A549 treated with ZK216348 at 1 μM for 4 hours (cell line): Measurements from ENCODE around the gene DHPS. TPM values are rescaled to one million over a fixed set of nuclear protein-coding genes. Genes with fewer than 3 reads are reported as not detected.

Source experiments
- total RNA-seq: library from RNA; stranded (reverse); fragments of 200-300 nt; extraction: Qiagen RNA extraction; gene quantifications from 5 replicates; pipeline ENCODE4 v1.2.3, GENCODE V29; 2022; ENCODE audit warnings: low read depth

The DHPS gene
- 29.3 to 58.1 TPM (median 49.9 TPM) in 5 replicates for total RNA-seq

DNA sequence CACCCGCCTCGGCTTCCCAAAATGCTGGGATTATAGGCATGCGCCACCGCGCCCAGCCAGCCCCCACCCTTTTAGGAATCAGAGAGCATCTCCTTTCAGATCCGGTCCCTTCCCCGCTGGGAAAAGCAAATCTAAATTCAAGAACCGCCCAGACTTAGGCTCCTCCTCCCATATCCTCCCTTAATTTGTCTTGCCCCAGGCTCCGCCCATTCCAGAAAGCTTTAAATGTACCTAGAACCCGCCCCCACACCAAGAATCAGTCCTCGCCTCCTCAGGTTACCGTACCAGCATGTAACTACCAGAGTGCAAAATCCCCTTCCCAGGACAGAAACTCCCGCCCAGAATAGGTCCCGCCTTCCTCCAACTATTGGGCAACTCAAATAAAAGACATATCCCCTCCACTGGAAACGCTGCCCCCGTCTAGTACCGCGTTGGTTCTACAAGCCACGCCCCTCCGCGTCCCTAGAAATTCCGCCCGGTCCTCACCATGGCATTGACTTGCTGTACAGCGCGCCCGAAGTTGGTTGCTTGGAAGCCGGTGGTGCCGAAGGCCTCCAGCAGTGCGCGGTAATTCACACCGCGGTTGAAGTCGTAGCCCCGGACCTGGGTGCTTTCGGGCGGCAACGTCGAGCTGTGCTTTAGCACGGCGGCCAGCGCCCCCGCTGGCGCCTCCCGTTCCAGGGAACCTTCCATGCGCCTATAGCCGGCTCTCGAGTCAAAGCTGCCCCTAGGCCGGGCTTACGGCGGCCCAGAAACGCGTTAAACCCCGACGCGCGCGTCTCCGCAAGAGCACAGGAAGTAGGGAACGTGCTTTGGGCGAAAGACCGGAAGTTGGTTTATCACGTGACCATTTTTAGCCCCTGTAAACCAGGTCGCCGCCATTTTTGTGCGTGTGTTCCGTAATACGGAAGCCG lies at the start of gene DHPS:
Gene DHPS (minus strand): TSS at position 807 of the 914 bp plus-strand sequence. CDS start 114 bp downstream, at position 693.

DNA sequence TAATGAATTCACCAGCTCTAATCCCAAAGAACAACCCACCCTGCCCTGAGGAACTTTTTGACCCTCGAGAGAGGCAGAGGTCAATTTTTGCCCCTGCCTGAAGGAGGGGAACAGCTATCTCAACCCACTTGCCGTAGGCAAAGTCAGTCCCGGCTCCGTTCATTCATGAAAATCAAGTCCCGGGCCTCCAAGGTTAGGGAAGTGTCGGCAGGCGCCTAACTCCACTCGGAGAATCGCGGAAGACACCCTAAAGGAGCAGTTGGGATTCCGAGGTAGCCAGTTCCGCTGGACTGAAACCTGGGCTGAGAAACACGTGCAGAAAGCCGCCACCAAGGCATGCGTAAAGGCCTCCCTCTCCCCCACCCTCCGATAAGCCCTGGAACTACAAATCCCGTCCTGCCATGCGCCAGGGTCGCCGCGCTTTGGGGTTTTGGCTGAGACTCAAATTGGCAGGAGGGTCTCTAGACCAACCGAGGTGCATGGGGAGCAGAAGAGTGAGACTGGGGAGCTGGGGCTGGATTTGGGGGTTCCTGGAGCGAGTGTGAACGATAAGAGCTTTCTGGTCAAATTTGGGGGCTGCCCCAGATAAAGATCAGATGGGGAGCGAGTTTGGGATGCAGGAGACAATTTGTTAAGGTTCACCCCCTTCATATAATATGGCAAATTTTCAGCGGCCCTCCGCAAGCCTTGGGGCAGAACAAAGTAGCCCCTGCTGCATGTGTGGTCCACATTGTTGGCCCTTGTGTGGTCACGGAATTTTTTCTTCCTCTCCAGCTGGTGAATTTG lies 42.2 kb upstream of the DHPS start, which contains the start of gene TNPO2:
Gene TNPO2 (minus strand): TSS at position 292 of the 786 bp plus-strand sequence. CDS start 2,955 bp downstream, outside the sequence.

DNA sequence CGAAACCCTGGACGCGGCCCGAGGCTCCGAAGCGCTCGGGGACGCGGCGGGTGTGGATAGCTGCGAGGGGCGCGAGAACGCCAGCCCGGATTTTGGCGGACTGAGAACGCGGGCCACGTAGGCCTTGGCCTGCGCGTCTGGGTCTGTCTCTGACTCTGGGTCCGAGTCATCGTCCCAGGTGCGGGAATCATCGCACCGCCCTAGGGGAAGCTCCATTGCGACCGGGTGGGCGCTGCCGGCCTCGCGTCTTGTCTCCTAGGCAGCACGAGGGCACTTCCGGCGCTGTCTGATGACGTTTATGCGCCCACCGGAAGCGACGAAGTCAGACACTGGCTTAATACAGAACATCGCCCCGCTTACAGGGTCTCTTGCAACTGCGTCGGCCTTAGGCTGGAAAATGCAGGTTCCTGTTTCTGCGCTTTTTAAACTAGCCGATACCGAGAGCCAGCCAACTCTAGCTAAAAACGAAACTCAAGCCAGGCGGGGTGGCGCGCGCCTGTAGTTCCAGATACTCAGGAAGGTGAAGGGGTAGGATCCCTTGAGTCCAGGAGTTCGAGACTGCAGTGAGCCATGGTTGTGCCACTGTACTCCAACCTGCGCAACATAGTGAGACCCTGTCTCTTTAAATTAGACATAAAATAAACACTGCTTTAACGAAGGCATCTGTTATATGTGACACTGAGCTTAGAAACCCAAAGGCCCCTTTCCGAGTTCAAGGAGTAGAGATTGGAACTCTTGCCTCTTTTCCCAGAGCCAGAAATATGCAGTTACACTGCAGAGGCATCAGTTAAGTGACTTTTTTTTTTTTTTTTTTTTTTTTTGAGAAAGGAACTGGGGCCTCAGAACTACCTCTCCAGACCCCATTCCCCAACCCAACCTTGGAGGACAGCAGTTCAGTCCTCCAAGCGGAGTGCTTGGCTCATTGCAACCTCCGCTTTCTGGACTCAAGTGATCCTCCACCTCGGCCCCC lies 15.0 kb upstream of the DHPS start, which contains the start of gene FBXW9:
Gene FBXW9 (minus strand): TSS at position 266 of the 970 bp plus-strand sequence. CDS start 50 bp downstream, at position 216.

DNA sequence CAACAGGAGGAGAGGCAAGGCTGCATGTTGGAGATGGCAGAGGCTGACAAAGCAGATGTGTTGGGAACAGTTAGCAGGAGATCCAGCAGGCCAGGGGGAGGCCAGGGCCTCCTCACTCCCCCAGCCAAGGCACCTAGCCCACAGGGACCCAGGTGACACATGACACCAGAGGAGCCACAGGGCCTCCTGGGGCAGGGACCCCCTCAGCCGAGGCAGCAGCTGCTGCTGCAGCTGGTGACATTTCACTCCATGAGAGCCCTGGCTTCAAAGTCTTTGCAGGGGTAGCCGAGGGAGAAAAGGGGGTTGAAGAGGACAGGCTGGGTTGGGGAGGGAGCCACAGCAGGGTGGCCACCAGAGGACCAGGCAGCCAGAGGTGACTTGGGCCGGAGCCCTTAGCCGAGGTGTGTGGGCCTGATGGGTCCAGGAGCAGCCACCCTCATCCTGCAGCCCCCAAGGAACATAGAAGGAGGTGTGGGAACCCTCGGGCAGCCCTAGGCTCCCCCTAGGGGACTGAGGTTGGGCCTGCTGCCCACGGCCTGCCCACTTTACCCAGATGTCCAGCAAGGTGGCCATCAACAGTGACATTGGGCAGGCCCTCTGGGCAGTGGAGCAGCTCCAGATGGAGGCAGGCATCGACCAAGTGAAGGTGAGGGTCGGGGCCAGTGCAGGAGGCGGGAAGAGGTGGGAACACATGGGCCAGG lies 6.0 kb upstream of the DHPS start, which contains the start of gene GNG14:
Gene GNG14 (plus strand): TSS at position 503 of the 701 bp plus-strand sequence. CDS start 51 bp downstream, at position 554.

DNA sequence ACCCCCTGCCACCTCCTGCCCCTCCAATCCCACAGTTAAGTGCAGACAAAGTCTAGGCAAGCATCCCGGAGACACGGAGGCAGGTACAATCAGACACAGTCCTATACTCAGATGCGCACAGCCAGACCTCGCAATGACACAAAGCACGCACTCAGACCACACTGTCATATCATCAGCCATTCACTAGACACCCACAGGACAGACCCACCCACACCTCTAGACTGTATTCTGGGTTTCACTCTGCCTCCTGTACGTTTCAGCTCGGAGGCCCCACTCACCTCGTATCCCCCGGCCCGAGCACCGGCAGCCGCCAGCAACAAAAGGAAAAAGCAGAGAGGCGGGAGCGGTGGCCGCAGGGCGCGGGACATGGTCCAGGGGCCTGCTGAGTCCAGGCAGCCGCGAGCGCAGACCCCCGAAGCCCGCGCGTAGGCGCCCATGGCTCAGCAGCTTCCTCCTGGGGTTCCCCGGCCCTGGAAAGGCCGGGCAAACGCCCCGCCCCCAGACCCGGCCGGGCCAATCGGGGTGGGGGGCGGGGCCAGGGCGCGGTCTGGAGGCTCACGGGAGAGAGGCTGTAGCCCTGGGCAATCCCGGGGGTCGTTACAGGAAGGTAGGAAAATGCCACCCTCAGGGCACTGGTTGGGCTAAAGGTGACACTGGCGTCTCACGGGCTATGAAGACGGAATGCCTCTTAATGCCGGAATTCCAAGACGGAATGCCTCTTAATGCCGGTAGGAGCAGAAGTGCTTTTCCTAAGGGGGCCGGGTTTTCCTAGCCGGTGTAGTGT lies 15.2 kb downstream of the DHPS start, which contains the start of the genes MAN2B1 and WDR83:
Gene MAN2B1 (minus strand): TSS at position 478 of the 784 bp plus-strand sequence. CDS start 41 bp downstream, at position 437.
Gene WDR83 (plus strand): TSS at position 543 of the 784 bp plus-strand sequence. CDS start 2,984 bp downstream, outside the sequence.

Other genes starting within 250 kb of the DHPS start
- 0.85 to 1.6 TPM (median 1.1 TPM) in 5 replicates for gene ZNF443, start 240.9 kb downstream of the DHPS start, total RNA-seq
- not detected in 5 replicates for gene ZNF709, start 197.1 kb downstream of the DHPS start, total RNA-seq
- gene ZNF564, start 130.4 kb downstream of the DHPS start, total RNA-seq, result 1.8 to 2.6 TPM (median 2.0 TPM) in 5 replicates
- gene ZNF490, start 71.1 kb downstream of the DHPS start, total RNA-seq, result 0.49 to 1.3 TPM (median 0.65 TPM) in 5 replicates
- 3.9 to 5.7 TPM (median 4.9 TPM) in 5 replicates for gene ZNF791, start 71.0 kb downstream of the DHPS start, total RNA-seq
- gene MAN2B1, start 15.1 kb downstream of the DHPS start, total RNA-seq, result 12.3 to 25.9 TPM (median 21.0 TPM) in 5 replicates
- gene WDR83, start 15.1 kb downstream of the DHPS start, total RNA-seq, result 8.8 to 11.9 TPM (median 11.3 TPM) in 5 replicates
- gene GNG14, start 6.1 kb upstream of the DHPS start, total RNA-seq, result not detected in 5 replicates
- gene FBXW9, start 14.8 kb upstream of the DHPS start, total RNA-seq, result 7.7 to 13.8 TPM (median 12.2 TPM) in 5 replicates
- gene TNPO2, start 42.1 kb upstream of the DHPS start, total RNA-seq, result 24.7 to 40.2 TPM (median 36.9 TPM) in 5 replicates
- gene TRIR, start 52.8 kb upstream of the DHPS start, total RNA-seq, result 146 to 249 TPM (median 219 TPM) in 5 replicates
- 63.4 to 104 TPM (median 94.9 TPM) in 5 replicates for gene GET3, start 55.6 kb upstream of the DHPS start, total RNA-seq
- gene BEST2, start 69.9 kb upstream of the DHPS start, total RNA-seq, result 0.47 to 0.85 TPM (median 0.62 TPM) in 5 replicates
- 4.5 to 14.2 TPM (median 11.1 TPM) in 5 replicates for gene HOOK2, start 93.7 kb upstream of the DHPS start, total RNA-seq
- 77.9 to 186 TPM (median 154 TPM) in 5 replicates for gene JUNB, start 109.6 kb upstream of the DHPS start, total RNA-seq
- 0.61 to 1.1 TPM (median 0.78 TPM) in 5 replicates for gene PRDX2, start 119.9 kb upstream of the DHPS start, total RNA-seq
- 4.8 to 12.3 TPM (median 8.1 TPM) in 5 replicates for gene THSD8, start 120.2 kb upstream of the DHPS start, total RNA-seq
- 26.4 to 47.1 TPM (median 46.2 TPM) in 5 replicates for gene RNASEH2A, start 124.7 kb upstream of the DHPS start, total RNA-seq
- gene RTBDN, start 152.7 kb upstream of the DHPS start, total RNA-seq, result 0.29 to 0.36 TPM in 2 of 5 replicates, not detected in the others
- 0.98 to 2.5 TPM (median 2.5 TPM) in 5 replicates for gene MAST1, start 156.6 kb upstream of the DHPS start, total RNA-seq
- 22.6 to 31.7 TPM (median 30.2 TPM) in 5 replicates for gene DNASE2, start 199.6 kb upstream of the DHPS start, total RNA-seq
- gene KLF1, start 205.3 kb upstream of the DHPS start, total RNA-seq, result not detected in 5 replicates
- 7.4 to 10.3 TPM (median 9.3 TPM) in 5 replicates for gene GCDH, start 209.3 kb upstream of the DHPS start, total RNA-seq
- 0.29 to 1.0 TPM (median 0.84 TPM) in 4 of 5 replicates, not detected in the other for gene SYCE2, start 237.4 kb upstream of the DHPS start, total RNA-seq